ENCODE measurements around the gene TSR3.

Gene TSR3

GRCh38 chr16:1377406-1378010 lies 25.8 kb upstream of the TSR3 start:
- no peak for DNase-seq

DNA sequence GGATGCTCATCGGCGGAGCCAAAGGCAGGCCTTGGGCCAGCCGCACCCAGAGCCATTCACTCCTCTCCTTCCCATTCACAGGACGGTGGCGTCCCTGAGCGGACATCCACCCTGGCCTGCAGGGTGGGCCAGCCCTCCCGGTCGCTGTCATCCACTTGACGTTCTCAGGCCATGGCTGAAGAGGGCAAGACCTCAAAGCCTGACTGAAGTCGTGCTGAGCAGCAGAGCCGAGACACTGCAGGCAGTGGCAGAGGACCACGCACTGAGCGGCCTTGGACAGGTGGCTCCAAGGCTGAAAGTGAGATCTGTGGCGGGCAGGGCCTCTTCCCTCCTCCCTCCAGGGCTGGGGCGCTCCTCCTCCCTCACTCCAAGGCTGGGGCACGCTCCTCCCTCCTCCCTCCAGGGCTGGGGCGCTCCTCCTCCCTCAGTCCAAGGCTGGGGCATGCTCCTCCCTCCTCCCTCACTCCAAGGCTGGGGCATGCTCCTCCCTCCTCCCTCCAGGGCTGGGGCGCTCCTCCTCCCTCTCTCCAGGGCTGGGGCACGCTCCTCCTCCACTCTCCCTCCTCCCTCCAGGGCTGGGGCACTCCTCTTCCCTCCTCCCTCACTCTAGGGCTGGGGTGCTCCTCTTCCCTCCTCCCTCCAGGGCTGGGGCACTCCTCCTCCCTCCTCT lies 24.2 kb upstream of the TSR3 start:
- no peak for DNase-seq

DNA sequence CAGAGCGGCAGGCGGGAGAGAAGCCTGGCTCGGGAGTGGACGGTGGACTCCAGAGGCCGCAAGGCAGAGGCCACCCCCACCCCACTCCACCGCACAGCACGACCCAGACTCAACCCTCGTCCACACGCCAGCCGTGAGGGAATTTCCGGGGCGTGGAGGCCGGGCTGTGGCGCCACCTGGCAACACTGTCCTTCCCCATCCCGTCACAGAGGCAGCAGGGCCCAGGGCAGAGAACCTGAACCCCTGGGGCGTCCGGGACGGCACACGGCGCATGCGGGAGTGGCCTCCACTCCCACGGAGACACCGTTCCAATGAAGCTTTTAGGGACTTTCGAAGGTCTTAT lies 23.6 kb upstream of the TSR3 start:
- DNase-seq: no peak

GRCh38 chr16:1374418-1375297 lies 23.0 kb upstream of the TSR3 start:
- DNase-seq: no peak

DNA sequence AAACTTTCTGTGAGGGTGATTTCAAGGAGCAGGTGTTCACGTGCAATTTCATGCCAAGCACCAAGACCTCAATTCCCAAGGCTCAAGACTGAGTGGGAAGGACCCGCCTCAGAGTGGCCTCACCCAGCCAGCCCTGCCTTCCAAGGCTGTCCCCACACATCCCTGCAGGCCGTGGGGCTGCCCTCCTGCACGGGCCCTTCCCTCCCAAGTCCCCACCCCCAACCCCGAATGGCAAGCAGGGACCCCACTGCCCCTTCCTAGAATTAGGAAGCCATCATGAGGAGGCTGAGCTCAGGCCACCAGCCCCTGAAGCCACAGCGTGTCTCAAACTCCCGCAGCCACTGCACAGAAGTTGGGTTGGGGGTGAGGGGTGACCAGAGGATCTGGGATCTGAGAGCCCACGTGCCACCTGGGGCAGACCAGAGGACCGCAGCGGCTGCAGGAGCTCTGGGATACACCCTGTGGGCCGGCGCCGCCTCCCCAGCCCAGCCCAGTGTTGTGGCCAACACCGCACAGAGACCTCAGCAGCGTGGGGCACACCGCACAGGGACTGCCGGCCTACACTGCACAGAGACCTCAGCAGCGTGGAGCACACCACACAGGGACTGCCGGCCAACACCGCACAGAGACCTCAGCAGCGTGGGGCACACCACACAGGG lies 20.7 kb upstream of the TSR3 start:
- DNase-seq: no peak

GRCh38 chr16:1371054-1371978 lies 19.6 kb upstream of the TSR3 start:
- DNase-seq: no peak

DNA sequence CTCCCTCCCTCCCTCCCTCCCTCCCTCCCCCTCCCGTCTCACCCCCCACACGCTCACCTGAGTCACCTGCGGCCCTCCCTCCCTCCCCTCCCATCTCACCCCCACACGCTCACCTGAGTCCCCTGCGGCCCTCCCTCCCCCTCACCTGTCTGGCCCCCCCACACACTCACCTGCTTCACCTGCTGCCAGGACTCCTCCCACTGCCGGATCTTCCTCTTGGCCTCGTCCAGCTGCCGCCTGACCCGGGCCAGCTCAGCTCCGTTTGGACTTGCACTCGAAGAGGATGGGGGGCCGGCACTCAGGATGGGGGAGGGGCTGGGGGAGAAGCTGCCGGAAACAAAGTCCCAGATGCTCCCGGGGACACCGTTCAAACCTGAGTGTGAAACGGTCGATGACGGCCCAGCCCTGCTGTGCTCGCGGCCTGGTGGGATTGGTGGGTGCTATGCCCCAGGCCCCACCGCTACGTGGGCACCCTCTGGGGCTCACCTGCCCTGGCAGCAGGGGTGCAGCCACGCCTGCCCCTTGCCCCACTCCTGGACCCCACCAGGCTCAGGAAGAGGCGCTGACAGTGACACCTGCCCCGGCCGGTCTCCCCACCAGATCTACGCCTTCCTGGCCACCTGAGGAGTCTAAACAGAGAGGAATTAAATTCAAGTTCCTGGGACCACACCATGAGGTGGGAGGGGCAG lies 16.0 kb upstream of the TSR3 start:
- no peak for DNase-seq

DNA sequence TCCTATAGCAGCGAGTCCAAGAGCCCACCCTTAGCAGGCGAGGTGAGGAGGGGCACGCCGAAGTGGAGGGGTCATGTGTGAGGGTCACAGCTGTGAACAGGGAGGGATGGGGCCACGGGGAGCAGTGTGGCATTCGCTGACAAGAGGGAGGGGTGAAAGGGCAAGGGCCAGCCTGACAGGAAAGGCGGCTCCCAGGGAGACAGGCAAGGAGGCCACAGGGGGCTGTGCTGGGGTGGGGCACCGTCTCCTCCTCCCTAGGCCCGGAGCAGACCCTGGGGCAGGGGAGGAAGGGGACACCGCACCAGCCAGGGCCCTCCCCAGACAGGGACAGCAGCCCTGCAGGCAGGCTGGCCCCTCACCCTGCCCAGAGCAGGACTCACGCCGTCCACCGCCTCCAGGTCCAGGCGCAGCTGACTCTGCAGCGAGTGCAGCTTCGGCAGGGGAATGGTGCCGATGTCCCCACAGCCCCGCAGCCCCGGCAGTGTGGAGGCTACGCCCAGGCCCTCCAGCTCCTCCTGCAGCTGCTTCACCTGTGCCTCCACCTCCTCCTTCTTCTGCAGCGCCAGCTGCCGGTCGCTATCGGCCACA lies 15.1 kb upstream of the TSR3 start:
- DNase-seq: no peak

DNA sequence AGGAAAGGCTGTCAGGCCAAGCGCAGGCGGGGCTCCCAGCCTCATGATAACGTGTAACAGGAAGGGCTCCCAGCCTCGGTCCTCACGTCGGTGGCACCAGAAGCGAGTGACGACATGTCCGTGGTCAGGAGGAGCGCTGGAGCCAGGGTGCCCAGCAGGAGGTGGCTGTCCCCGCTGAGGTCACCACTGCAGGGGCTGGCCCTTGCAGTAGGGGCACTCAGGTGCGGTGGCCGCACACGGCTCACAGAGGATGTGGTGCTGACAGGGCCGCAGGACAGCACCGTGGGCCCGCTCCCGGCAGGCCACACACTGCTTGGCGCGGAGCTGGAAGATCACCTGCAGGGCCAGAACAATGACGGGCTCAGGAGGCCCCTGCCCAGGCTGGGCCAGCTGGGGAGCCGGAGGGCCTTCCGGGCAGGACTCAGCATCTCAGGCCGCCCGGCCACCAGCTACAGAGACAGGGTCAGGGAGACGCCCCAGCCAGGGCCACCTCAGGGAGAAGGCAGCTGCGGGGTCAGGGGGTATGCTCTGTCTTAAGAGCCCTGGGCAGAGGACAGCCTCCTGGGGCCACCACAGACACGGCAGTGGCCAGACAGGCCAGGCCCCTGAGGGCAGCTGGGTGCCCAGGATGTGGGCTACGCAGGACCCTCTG lies 14.5 kb upstream of the TSR3 start:
- no peak for DNase-seq

- no peak for DNase-seq
Measured at GRCh38 chr16:1364510-1364909, 12.8 kb upstream of the TSR3 start.

- no peak for DNase-seq
Measured at GRCh38 chr16:1363501-1364041, 11.9 kb upstream of the TSR3 start.

DNA sequence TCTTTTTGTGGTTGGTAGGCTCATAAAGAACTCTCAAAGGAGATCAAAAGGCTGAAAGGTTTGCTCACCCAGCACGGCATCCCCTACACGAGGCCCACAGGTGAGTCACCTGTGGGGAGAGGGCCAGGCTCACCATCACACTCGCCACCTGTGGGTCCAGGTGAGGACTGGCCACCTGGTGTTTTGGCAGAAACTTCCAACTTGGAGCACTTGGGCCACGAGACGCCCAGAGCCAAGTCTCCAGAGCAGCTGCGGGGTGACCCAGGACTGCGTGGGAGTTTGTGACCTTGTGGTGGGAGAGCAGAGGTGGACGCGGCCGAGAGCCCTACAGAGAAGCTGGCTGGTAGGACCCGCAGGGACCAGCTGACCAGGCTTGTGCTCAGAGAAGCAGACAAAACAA lies 11.1 kb upstream of the TSR3 start:
- DNase-seq: no peak

GRCh38 chr16:1361685-1362360 lies 10.1 kb upstream of the TSR3 start:
- DNase-seq: no peak

- DNase-seq: no peak
Measured at GRCh38 chr16:1357906-1358566, 6.4 kb upstream of the TSR3 start.

DNA sequence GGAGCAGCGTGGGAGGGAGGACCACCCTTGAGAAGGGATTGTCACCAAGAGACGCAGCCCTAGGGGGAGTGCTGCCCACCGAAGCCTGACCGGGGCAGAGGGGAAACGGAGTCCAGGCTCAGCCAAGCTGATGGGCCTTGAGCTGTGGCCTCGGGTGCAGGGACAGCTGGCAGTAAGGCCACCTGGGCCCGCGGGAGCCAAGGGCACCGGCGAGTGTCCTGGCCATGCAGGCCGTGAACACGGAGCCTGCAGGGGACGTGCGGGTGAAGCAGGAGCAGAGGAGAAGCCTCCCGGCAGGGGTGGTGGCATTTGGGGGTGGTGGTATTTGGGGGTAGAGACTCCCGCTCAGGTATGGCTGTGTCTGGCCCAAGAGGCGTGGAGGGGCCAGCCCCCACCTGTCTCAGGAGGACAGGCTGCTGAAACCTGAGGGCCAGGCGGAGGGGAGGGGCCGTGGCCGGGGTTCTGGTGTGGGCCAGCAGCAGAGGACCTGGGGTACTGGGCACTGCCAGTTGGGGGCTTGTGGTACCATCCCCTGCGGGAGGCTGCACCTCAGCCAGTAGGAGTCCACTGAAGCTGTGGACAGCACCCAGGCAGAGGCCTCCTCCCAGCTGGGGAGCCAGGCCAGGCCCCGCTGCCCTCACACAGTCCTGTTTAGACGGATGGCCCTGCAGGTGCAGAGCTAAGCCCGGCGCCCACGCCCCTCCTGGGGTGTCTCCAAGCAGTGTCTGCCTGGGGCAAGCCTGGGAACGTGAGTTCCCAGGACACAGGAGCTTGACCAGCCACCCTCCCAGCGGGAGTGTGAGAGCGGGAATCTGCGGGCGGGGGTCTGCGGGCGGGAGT lies 4.6 kb upstream of the TSR3 start:
- no peak for DNase-seq

DNA sequence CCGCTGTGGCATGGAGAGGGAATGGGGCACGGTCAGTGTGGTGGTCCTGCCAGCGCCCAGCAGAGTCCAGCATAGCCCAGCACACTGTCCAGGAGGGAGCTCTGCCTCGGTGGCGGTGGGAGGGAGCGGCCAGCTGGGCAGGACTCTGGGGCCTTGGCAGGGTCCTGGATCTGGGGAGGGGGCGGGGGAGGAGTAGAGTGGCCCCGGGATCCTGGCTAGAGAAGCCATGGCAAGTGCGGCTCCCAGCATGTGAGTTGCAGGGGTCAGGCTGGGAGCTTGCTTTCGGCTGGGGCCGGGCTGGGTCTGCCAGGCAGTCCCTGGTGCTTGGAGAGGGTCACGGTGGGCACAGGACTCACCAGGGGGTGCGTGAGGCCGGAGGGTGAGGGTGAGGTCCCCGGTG lies 3.9 kb upstream of the TSR3 start:
- DNase-seq: no peak

- no peak for DNase-seq
Measured at GRCh38 chr16:1354815-1355540, 3.3 kb upstream of the TSR3 start.

GRCh38 chr16:1351215-1351581 lies 480 bp downstream of the TSR3 start:
- no peak for DNase-seq
